Renal cortical epithelial cell (primary cell): ENCODE measurements around the gene C19orf33. TPM values are rescaled to one million over a fixed set of nuclear protein-coding genes. Genes with fewer than 3 reads are reported as not detected.
A peak's percentile ranks its signal among the peaks of the same experiment; 100 is the strongest.

Experiments
- DNase-seq: peaks from one replicate; pipeline ENCODE4 v3.0.0-alpha.2; 2011; ENCODE audit warnings: low read depth
- total RNA-seq: library from RNA; depleted of rRNA; stranded (reverse); fragments of >200 nt; gene quantifications from 2 replicates; pipeline ENCODE4 v1.2.3, GENCODE V29; 2014

Gene C19orf33
- total RNA-seq, 1 donor from 2014 or later = 1.7 TPM

GRCh38 chr19:38280030-38280921 is 23.8 kb upstream of the C19orf33 start:
- no peak for DNase-seq

GRCh38 chr19:38281811-38282566 is 22.1 kb upstream of the C19orf33 start:
- no peak for DNase-seq

- no peak for DNase-seq
Measured at GRCh38 chr19:38283271-38283670, 20.8 kb upstream of the C19orf33 start.

- DNase-seq = no peak
Measured at GRCh38 chr19:38284422-38284821, 19.6 kb upstream of the C19orf33 start.

- DNase-seq = no peak
Measured at GRCh38 chr19:38285567-38285966, 18.5 kb upstream of the C19orf33 start.

- no peak for DNase-seq
Measured at GRCh38 chr19:38287604-38288003, 16.4 kb upstream of the C19orf33 start.

GRCh38 chr19:38288123-38288855 is 15.8 kb upstream of the C19orf33 start:
- no peak for DNase-seq

GRCh38 chr19:38289955-38290354 is 14.1 kb upstream of the C19orf33 start:
- no peak for DNase-seq

GRCh38 chr19:38290631-38291147 is 13.4 kb upstream of the C19orf33 start:
- peak; percentile 96 for DNase-seq

GRCh38 chr19:38291855-38292254 is 12.2 kb upstream of the C19orf33 start:
- DNase-seq = no peak

GRCh38 chr19:38293281-38293680 is 10.8 kb upstream of the C19orf33 start:
- DNase-seq = no peak

GRCh38 chr19:38294090-38294489 is 10.0 kb upstream of the C19orf33 start:
- DNase-seq = no peak

- peak; percentile 95 for DNase-seq
Measured at GRCh38 chr19:38298821-38299680, 5.0 kb upstream of the C19orf33 start.

- no peak for DNase-seq
Measured at GRCh38 chr19:38304352-38304865, 358 bp downstream of the C19orf33 start.

- DNase-seq = peak; percentile 86
Measured at GRCh38 chr19:38304866-38305429, 897 bp downstream of the C19orf33 start.

GRCh38 chr19:38306236-38306635 is 2.2 kb downstream of the C19orf33 start:
- no peak for DNase-seq

- DNase-seq = no peak
Measured at GRCh38 chr19:38307076-38307475, 3.0 kb downstream of the C19orf33 start.

GRCh38 chr19:38307597-38307996 is 3.5 kb downstream of the C19orf33 start:
- DNase-seq = no peak

GRCh38 chr19:38308006-38308766 is 4.1 kb downstream of the C19orf33 start:
- DNase-seq = no peak
